GM18519 (cell line): ENCODE measurements around the gene INPP5D.
"Not testable (repeated sequence)": the region's sequence is repeated elsewhere in the genome, so short reads cannot be mapped to it uniquely, and the experiment has no call there.

Experiments
- ATAC-seq: cut with Tn5 transposase; IDR thresholded peaks from one replicate; pipeline ENCODE4 v1.9.1; 2021; ENCODE audit warnings: mild to moderate bottlenecking, moderate library complexity; ENCODE audit not compliant: unreplicated experiment, low FRiP score

Gene INPP5D

GRCh38 chr2:233164967-233165366 lies 104.8 kb downstream of the INPP5D start:
- no peak for ATAC-seq

- ATAC-seq = no peak
Observed at GRCh38 chr2:233165543-233165894, 105.4 kb downstream of the INPP5D start.

- ATAC-seq = no peak
Observed at GRCh38 chr2:233165895-233166661, 105.9 kb downstream of the INPP5D start.

- ATAC-seq = no peak
Observed at GRCh38 chr2:233168445-233168844, 108.3 kb downstream of the INPP5D start.

GRCh38 chr2:233168919-233169318 lies 108.8 kb downstream of the INPP5D start:
- no peak for ATAC-seq

GRCh38 chr2:233171344-233171743 lies 111.2 kb downstream of the INPP5D start:
- no peak for ATAC-seq

- no peak for ATAC-seq
Observed at GRCh38 chr2:233173115-233173514, 113.0 kb downstream of the INPP5D start.

- ATAC-seq = no peak
Observed at GRCh38 chr2:233174137-233174536, 114.0 kb downstream of the INPP5D start.

- ATAC-seq = no peak
Observed at GRCh38 chr2:233178994-233179847, 119.1 kb downstream of the INPP5D start.

- no peak for ATAC-seq
Observed at GRCh38 chr2:233179848-233180366, 119.8 kb downstream of the INPP5D start.

GRCh38 chr2:233183869-233184418 lies 123.8 kb downstream of the INPP5D start:
- ATAC-seq = no peak

- no peak for ATAC-seq
Observed at GRCh38 chr2:233184669-233185068, 124.5 kb downstream of the INPP5D start.

- ATAC-seq = no peak
Observed at GRCh38 chr2:233185330-233185729, 125.2 kb downstream of the INPP5D start.

GRCh38 chr2:233185963-233186362 lies 125.8 kb downstream of the INPP5D start:
- ATAC-seq = no peak

GRCh38 chr2:233186851-233187250 lies 126.7 kb downstream of the INPP5D start:
- ATAC-seq = no peak

- ATAC-seq = no peak
Observed at GRCh38 chr2:233189025-233189424, 128.9 kb downstream of the INPP5D start.

- not testable (repeated sequence) for ATAC-seq
Observed at GRCh38 chr2:233191016-233191415, 130.9 kb downstream of the INPP5D start.

- no peak for ATAC-seq
Observed at GRCh38 chr2:233193738-233194137, 133.6 kb downstream of the INPP5D start.

GRCh38 chr2:233195027-233195426 lies 134.9 kb downstream of the INPP5D start:
- ATAC-seq = no peak

- ATAC-seq = no peak
Observed at GRCh38 chr2:233197022-233197421, 136.9 kb downstream of the INPP5D start.

GRCh38 chr2:233198026-233198425 lies 137.9 kb downstream of the INPP5D start:
- no peak for ATAC-seq
